IPS-NIHi11 (cell line): Measurements from ENCODE around the gene TNFRSF1A.
"Not testable (repeated sequence)": the region's sequence is repeated elsewhere in the genome, so short reads cannot be mapped to it uniquely, and the experiment has no call there.

Experiments
- DNase-seq: peaks from one replicate; pipeline ENCODE4 v3.0.0; 2012; ENCODE audit warnings: mixed read lengths, low spot score

Gene TNFRSF1A

DNA sequence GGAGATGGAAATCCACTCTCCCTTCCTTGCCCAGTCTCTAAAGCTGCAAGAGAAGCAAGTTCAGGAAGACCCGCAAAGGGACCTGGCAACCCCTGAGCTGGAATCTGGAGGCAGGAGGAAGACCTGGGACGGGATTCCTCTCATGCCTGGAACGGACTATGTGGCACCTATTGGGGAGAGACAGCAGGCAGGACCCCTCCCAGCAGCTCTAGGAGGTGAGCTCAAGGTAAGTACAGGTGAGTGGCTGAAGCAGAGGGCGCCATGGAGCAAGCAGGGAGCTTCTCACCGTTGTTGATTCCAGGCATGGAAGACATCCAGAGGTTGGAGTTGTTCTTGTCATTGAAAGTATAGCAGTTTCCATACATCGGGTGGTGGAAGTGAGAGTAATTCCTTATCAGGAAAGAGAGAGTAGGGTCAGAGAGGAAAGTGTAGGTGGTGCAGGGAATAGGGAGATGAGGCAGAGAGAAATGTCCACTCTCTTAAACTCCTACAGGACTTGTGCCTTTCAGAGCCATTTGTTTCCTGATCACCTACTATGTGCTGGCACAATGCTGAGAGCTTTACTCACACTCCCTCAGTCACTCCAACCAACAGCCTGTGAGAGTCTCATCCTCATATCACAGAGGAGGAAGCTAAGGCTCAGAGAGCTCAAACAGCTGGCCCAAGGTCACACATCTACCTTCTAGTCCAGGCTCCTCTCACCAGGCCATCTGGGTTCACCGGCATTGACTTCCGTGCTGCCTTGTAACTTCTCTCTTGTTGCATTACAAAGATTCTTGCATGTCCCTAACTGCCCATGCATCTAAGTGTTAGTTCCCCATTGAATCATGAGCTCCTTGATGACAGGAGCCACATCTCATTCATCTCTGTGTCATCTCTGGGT lies 13.9 kb upstream of the TNFRSF1A start:
- peak; percentile 49 for DNase-seq

DNA sequence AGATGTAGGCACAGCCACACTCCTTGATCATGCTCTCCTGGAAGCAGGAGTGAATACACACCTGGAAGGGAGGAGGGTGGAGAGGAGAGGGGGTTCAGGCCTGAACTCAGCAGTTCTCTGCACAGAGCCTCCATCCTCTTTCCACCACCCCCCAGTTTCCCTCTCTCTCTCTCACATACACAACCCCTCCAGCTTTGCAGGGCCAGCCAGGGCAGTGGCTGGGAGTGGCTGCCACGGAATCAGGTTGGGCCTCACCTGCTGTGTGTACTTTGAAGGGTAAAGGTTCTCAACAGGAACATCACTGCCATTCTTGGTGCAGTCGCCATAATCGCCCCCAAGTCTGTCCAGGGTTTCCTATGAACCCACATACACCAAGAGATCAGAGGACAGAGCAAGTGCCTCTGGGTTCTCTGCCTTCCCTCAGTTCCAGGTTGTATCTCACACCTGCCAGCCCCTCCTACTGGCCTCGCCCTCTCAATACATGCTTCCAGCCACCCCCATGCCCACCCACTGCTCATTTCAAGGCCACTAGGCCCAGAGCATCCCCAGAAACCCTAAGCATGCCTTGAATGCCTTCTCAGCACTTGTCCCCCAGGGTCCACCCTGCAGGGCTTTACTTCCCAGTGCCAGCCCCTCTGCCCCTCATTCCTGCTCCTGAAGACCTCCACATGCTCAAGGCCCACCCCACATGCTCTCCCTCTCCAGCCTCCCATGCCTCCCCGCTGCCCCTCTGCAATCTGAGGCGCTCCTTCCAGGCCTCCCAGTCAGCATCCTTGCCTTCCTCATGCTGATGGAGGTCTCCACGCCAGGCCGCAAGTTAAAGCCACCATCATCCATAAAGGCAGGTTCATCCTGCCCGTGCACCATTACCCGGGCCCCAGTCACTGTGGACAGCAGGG lies 12.9 kb upstream of the TNFRSF1A start:
- no peak for DNase-seq

DNA sequence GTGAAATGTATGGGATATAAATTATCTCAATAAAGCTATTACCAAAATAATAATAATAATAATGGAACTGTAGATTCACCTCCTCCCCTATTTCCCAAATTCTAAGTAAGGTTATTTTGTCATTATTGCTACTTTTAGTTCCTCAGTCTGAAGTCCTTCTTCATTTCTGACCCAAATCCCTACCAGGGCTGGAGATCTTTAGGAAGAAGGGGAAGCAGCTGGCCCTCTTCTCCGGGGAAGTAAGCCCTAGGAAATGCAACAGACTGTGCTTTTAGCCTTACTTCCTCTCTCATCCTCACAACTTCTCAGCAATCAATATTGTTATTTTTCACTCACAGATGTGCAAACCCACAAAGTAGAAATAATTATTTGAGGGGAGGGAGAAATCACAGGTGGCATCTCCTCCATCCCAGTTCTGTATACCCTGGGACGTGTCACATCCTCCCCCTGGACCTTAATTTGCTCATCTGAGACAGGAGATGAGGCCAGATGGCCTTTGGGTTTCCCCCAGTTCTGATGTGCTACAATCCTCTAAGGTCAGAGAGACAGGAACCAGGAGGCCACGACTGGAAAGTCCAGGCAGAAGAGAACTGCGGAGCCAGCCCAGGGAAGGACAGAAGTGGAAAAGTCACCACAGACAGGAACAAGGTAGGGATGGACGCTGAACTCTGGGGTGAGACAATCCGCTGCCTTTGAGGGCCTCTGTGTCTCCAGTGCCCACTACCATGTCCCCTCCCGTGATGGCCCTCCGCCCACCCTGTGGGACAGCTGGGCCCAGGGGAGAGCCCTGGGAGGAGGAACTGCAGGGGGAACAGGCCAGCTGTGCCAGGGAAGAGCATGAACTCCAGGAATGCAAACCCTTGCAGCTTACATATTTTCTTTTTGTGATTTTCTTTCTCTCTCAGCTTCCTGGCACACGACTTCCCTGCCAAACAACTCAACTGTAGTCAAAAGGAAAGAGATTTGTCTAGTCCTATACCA lies 10.6 kb upstream of the TNFRSF1A start:
- no peak for DNase-seq

DNA sequence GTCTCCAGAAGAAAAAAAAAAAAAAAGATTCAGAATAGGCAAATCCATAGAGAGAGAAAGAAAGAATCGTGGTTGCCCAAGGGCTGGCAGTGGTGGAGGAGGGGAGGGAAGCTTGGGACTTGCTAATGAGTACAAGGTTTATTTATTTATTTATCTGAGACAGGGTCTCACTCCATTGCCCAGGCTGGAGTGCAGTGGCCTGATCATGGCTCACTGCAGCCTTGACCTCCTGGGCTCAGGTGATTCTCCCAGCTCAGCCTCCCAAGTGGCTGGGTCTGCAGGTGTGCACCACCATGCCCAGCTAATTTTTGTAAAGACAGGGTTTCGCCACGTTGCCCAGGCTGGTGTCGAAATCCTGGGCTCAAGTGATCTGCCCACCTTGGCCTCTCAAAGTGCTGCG lies 9.7 kb upstream of the TNFRSF1A start:
- no peak for DNase-seq

DNA sequence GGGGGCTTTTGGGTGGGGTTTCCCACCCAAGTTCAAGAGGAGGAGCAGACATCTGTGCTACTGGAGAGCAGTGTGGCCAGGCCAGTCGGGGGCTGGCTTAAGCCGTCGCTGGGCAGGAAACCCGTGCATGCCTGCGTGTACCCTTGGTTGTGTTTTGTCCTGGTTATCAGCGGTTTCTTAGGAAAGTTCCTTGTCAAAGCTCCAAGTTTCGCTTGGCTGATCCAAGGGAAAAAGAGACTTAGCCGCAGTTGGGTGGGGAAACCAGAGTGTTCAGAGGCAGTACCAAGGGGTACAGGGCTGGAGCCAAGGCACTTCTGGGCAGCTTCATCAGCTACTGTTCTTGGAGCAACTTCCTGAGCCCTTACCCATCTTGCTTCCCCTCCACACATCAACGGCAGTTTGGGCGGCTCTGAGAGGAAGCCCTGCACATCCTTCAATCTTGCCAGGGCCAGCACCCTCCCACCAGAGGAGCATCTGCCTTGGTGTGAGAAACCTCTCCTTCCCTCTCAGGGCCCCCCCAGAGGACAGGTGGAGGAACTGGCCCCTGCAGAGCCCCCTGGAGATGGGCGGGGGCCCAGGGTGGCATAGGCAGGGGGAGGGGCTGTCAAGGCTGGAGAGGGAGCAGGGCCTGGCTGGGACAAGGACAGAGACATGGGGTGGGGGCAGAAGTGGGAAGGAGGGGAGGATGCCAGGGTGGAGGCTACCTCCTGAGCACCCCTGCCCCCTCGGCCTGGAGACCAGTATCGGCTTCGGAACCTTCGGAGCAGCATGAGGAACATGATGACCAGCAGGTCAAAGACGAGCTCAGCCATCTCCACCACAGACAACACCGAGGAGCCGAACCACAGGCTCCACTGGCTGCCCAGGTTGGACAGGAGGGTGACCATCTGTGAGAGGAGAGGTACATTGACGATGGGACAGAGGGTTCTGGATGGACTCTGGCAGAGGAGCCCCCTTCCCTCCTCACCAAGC lies 5.8 kb upstream of the TNFRSF1A start:
- no peak for DNase-seq

DNA sequence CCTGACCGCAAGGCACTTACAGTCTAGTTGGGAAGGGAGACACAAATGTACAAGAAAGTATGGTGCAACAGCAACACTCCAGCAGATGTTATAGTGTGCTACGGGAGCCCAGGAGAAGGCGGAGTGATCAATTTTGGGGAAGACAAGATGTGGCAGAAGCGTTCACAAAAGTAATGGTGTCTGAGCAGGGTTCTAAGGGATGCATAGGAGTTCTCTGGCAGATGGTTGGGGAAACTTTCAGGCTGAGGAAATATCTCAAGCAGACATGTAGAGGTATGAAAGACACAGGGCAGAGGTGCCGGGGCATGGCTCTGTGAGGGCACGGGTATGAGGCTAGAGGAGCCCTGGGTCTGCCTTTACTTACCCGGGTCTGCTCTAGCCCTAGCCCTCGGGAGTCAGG lies 5.1 kb upstream of the TNFRSF1A start:
- no peak for DNase-seq

DNA sequence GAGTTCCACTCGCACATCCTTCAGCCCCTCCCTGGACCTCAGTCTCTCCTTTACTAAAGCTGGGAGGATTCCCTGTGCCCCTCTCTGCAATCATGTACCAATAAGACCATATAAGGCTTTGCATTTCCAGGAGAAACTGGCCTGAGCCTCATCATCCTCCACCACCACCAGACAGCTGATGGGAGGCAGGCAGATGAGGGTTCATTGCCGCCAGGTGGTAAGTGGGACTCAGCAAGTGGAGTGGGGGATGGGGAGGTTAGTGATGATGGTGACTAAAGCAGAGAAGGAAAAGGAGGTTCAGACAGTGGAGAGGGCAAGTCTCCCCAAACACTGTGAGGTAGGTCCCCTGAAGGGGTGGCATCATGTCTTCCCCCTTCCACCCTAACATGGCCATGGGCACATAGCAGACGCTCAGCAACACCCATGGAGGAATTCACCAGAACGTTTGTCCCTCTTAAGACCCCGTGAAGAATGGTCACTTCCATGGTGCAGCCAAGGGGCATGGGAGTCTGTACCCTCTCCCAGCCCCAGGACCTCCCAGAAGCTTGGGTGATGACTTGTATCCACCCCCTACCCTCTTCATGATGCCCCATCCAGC lies 4.5 kb upstream of the TNFRSF1A start:
- no peak for DNase-seq

DNA sequence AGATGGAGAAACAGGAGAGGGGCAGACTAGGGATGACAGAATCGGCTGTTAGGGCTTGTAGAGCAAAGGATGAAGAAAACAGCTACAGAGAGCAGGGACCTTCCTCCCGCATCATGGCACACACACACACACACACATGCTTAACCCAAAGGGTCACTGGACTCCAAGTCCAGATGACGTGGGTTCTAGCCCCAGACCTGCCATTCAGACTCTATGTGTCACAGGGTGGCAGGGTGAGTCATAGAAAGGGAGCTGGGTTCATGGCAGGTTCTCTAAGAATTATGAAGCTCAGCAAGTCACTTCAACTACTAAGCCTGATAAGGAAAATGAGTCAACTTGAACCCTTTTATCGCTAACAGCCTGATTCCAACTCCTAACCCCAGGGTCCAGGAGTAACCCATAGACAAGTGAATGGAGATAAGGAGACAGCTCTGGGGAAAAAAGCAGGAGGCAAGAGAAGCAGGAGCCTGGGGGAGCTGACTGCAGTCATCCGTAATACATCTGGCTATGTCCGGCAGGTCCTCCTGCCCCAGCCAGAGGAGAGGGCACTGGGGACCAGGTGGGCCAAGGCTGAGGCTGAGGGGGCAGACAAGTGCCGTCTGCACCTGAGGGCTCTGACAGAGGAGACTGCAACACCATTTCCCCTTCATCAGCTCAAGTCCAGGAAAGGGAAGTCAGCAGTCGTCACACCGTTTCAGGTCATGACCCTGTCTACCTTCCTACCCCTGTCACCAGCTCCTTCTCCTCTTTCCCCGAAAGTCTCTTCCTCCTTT lies 3.6 kb upstream of the TNFRSF1A start:
- no peak for DNase-seq

DNA sequence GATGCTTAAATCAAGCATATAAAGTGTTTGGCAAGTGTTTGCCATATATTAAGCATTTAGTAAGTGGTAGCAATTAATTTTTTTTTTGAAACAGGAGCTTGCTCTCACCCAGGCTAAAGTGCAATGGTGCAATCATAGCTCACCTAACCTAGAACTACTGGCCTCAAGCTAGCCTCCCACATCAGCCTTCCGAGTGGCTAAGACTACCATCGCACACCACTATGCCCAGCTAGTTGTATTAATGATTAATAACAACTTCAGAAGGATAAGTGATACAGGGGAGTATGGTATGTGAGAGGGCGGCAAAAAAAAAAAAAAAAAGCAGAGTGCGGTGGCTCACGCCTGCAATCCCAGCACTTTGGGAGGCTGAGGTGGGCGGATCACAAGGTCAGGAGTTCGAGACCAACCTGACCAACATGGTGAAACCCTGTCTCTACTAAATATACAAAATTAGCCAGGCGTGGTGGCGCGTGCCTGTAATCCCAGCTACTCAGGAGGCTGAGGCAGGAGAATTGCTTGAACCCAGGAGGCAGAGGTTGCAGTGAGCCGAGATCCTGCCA lies 2.3 kb upstream of the TNFRSF1A start:
- not testable (repeated sequence) for DNase-seq

DNA sequence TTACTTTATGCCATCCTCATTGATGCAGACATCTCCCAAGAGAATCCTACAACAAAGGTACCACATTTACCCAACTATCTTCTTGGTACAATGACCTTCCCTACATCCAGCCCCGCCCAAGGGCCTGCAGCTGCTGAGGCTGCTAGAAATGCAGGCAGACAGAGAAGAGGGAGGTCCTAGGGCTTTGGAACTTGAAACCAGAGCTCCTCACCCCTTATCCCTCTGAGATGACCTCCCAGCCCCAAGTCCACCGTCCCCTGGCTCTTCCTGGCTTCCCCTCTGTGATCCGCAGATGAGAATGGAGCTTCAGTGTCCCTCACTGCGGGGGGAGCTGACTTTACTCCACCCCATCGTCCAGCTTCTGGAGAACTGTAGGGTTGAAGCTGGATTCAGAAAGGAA lies 1.6 kb upstream of the TNFRSF1A start:
- DNase-seq = no peak

DNA sequence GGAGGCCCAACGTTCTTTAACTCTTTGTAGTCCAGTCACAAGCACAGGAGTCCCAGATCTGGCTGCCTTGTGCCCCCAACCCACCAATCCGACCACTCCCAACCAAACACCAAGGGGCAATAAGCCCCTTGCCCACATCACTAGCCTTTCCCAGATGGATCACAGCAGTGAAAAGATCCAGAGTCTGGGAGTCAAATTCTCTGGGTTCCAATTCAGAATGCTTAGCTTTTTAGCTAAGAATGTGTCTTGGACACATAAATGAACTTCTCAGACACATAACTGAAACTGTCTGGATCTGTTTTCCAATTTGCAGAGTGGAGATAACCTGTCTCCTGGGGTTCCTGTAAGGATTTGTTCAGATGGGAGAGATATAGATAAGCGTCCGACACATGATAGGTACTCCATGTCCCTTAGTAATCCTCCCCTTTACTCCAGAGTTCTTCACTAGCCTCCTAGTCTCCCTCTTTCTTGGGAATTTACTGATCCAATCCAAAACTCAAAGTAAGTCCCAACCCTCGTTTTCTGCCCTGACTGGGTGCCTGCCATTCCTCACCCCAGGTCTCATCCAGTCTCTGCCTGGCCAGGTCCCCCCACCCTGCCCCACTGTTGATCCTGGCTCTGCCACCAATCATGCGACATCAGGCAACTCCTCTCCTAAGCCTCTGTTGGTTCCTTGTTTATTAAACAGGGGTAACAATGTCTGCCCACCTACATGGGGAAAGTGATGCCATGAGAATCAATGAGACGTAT lies 439 bp upstream of the TNFRSF1A start:
- no peak for DNase-seq

DNA sequence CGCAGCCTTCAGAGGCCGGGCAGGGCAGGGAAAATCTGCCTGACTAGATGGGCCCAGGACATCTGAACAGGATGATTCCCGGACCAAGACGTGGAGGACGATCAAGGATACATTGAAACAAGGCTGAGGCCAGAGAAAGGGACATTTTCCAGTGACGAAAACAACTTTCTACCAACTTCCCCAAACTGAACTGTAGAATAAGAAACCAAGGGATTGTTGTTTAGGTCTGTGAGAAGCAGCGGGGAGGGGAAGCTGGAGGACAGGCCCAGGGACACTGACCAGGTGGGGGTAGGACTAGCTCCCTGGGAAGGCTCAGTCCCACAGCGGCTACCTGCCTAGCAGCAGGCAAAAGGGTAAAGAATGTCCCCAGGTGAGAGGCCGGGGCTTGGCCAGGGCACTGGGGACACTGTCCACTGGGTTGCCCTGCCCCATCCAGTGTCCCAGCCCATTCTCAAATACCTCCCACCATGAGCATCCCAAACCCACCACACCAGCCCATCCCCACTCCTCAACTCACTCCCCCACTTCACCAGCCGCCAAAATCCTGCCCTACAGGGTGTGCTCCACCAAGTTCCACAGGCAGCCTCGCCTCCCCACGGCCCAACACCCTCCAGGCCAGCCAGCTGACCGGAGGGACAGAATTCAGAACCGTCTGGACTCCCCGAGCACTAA lies 995 bp downstream of the TNFRSF1A start:
- no peak for DNase-seq

DNA sequence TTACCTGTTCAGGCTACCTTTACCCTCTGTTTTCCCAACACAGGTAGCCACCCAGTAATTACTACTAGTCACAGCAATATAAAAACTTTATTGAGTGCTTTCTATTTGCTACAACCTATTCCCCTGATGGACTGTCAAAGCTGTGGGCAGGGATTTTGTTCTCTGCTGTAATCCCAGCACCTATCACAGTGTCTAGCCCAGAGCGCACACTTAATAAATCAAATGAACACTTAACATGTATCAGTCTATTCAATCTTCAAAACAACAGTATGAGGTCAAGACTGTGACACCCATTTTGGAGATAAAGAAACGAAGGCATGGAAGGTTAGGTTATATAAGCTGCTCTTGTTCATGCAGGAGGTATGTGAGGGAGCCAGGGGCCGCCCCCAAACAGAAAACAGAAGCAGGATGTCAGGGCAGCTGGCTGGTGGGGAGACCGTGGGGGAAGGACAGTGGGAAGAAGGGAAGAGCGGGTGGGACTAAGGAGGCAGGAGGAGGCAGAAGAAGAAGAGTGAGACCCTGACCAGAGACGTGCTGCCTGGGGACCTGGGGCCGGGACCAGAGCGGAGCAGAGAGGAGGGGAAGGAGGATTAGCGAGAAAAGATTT lies 1.7 kb downstream of the TNFRSF1A start:
- DNase-seq = no peak

DNA sequence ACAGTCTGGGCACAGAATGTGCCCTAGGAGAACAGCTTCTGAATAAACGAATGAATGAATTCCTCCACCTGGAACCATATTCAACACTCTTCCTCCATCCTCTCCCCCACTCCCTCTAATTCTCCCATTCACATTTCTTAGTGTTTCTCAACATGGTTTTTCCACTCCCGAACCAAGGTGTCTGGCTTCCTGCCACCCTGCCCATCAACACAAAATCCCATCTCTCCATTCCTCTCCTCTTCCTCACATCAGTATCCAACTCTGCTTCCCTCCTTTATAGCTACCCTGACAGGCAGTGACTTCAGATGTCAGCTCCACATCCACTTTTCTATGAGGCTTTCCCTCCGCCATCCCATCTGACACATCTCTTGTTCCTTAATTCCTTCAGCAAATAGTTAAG lies 2.9 kb downstream of the TNFRSF1A start:
- DNase-seq = no peak

DNA sequence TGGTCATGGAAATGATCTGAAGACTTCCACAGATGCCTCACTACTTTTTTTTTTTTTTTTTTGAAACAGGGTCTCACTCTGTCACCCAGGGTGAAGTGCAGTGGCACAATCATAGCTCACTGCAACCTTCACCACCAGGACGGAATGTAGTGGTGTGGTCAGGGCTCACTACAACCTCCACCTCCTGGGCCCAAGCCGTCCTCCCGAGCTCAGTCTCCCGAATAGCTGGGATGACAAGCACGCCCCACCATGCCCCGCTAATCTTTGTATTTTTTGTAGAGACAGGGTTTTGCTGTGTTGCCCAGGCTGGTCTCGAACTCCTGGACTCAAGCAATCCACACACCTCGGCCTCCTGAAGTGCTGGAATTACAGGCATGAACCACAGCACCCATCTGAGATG lies 3.3 kb downstream of the TNFRSF1A start:
- not testable (repeated sequence) for DNase-seq

DNA sequence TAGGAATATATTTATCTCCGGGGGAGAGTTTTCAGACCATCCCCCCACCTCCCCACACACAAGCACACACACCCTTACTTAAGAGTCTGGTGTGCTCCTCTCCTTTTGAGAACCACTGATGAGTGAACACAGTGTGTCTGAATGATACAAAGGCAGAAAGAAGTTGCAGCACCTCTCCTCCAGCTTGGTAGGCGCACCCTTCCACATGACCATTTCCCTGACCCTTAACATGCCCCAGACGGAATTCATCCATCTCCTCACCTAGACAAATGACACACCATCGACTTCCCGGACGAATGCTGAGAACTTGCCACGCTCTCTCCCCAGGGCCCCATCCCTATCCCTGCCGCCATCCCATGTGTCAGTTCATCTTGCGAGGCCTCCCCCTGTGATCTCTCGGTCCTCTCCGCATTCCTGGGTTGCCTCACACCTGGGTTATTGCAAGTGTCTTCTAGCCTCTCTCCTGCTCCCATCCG lies 3.9 kb downstream of the TNFRSF1A start:
- DNase-seq = no peak
